RCC 7860 (cell line): Measurements from ENCODE around the gene FGFRL1.

Source experiments
- DNase-seq: peaks from one replicate; pipeline ENCODE4 v3.0.0-alpha.2; 2015; ENCODE audit warnings: low spot score
- FAIRE-seq: peaks from 2 replicates; lab custom pipeline; 2012; peaks lifted over from hg19 to GRCh38; lab: Jason Lieb, UNC

The FGFRL1 gene

GRCh38 chr4:1062419-1062818 is 51.0 kb downstream of the FGFRL1 start:
- FAIRE-seq = no peak
- no peak for DNase-seq

GRCh38 chr4:1065732-1066131 is 54.3 kb downstream of the FGFRL1 start:
- FAIRE-seq (no peak), DNase-seq (no peak)

DNA sequence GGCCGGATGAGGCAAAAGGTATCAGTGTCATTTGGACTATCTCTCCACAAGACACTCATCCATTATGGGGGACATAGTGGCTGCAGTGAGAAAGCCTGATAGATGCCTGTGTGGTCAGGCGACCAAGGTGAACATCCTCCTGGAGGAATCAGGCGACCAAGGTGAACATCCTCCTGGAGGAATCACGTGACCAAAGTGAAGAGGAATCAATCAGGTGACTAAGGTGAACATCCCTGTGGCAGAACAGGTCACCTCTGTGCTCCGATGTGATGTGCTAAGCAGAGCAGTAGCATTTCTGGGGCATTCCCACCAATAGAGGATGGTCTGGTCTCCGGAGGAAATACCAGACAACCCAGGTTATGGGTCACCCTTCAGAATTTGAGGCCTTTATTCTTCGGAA is 58.0 kb downstream of the FGFRL1 start:
- no peak for FAIRE-seq

DNA sequence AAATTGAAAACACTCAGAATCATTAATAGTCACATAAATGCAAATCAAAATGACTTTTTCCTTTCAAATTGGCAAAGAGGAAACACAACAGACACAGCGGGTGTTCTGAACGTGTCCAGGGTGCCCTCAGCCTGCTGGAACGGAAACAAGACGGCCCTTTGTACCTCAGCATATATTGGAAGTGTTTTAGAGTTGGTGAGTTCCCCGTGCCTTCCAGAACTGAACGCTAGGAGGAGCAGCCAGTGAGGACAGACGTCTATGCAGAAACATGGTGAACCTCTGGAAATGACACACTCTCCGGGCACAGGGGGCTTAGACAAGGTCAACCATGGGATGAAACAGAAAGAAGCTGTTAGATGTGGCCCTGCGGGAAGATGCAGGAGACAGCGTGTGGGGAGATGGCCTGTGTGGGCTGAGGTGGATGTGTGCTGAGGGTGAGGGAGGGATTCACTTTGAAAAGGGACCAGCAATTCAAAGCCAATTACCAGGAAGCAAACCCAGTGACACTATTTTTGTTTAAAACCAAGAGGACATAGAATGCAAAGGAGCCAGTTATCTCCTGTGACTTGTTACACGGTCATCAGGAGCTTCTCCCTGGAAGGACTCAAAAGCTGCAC is 61.5 kb downstream of the FGFRL1 start:
- peak; percentile 73 for FAIRE-seq
- DNase-seq = peak; percentile 43

More for the DNA sequence above, 58.0 kb downstream of the FGFRL1 start:
- no peak for DNase-seq

GRCh38 chr4:1074077-1074476 is 62.7 kb downstream of the FGFRL1 start:
- no peak for FAIRE-seq
- DNase-seq = no peak

DNA sequence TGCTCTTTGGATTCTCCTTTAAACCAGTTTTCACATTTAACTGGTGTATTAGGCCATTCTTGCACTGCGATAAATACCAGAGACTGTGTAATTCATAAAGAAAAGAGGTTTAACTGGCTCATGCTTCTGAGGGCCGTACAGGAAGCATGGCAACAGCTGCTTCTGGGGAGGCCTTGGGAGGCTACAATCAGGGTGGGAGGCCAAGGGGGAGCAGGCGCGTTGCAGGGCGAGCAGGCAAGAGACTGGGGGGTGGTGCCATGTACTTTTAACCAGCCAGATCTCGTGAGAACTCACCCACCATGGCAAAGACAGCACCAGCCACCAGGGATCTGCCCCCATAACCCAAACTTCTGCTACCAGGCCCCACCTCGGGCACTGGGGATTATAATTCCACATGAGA is 63.8 kb downstream of the FGFRL1 start:
- DNase-seq (no peak), FAIRE-seq (no peak)

DNA sequence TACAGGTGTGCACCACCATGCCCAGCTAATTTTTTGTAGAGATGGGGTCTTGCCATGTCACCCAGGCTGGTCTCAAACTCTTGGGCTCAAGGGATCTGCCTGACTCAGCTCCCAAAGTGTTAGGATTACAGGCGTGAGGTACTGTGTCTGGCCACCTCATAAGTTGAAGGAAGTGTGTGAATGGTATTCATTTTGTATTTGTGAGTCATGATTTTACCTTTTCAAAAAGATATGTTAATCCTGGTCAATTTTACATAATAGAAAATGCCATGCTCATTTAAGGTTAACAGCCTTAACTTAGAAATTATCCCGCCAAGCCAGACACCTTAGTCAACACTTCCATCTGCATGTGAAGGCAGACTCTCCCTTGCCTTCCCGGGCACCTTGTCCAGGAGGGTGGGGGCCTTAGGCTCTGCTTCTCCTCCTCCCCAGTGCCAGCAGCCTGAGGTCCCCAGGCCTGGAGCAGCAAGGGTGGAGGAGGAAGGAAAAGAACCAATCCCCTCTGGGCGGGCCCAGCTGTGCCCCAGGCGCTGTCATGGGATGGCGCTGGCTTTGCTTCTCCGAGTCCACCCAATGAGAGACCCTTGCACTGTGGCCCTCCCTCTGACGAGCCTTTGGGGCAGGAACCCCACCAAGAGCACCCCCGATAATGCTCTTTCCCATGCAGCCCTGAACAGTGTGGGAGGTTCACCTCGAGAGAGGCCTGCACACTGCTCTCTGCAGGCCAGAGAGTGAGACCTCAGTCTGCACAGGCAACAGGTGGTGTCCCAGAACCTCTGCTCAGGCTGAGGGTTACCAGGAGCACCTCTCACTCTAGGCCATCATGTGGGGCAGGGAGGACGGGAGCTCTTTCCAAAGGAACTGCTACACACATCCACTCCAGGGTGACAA is 64.6 kb downstream of the FGFRL1 start:
- no peak for DNase-seq
- no peak for FAIRE-seq
